GM19452 (cell line): Measurements from ENCODE around the gene NEMP2.
"Not testable (repeated sequence)": the region's sequence is repeated elsewhere in the genome, so short reads cannot be mapped to it uniquely, and the experiment has no call there.

Experiments
- ATAC-seq: cut with Tn5 transposase; IDR thresholded peaks from one replicate; pipeline ENCODE4 v1.9.1; 2021; ENCODE audit not compliant: unreplicated experiment

Gene NEMP2

DNA sequence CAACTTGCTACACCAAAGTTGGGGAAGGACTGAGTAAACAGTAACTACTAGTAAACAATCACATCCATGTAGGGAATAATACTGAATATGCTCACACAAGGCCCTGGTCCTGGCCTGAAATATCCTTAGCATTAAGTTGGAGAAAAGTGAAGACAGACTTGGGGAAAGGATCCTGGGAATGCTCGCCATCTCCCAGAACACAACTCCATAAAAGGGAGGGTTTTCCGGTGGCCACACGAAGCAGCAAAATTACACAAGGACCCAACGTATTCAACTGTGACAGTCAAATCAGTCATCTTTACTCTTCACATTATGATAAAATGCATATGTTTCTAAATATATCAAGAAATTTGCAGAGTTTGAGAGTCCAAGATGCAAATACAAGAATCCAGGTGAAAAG lies 7.3 kb downstream of the NEMP2 start:
- ATAC-seq = no peak

GRCh38 chr2:190526105-190526750 lies 8.3 kb downstream of the NEMP2 start:
- no peak for ATAC-seq

- ATAC-seq = no peak
Measured at GRCh38 chr2:190524928-190525327, 9.6 kb downstream of the NEMP2 start.

DNA sequence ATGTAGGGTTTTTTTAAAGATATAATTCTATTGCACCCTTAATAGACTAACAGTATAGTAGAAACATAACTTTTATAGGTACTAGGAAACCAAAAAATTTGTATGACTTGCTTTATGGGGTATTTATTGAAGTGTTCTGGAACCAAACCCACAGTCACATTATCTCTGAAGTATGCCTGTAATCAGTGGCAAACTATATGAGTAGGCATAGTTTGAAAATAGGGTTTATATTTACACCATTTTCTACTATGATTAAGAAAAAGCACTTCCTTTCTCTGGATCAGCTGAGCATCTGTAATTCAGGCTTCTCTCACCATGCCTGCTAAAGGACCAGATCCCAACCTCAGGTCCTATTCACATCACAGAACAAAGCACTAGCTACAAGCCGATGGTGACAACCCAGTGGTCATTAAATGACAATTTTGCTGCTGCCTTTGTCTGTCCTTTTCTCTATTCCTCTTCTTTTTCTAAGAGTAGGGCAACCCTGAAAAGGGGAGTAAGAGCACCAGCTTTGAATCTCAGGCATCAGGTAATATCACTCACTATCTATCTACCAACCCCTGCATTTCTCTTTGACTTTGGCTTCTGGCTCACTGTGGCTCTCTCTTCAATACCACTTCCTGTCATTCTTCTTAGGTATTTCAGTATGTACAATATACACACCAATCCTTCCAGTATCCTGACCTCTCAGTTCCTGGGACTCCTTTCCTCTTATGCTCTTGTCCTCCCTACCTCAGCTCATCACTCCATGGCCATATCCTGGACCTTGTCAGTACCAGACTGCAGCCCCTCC lies 14.4 kb downstream of the NEMP2 start:
- ATAC-seq = no peak

DNA sequence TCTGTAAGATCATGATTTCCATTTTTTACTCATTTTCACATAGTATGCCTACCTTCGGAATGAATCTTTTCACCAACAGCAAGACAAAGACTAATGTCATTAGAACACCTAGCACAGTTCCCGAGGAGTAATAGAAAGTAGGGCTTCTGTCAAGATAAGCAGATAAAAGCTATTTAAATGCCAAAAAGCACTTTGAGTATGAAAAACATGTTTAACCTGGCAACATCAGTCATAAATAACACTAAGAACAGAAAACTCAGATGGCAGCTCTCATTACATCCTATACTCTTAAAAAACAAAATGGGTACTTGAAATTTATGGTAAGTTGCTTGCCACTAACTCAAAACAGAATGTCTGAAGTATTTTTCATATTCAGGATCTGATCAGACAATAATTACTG lies 17.1 kb downstream of the NEMP2 start:
- no peak for ATAC-seq

DNA sequence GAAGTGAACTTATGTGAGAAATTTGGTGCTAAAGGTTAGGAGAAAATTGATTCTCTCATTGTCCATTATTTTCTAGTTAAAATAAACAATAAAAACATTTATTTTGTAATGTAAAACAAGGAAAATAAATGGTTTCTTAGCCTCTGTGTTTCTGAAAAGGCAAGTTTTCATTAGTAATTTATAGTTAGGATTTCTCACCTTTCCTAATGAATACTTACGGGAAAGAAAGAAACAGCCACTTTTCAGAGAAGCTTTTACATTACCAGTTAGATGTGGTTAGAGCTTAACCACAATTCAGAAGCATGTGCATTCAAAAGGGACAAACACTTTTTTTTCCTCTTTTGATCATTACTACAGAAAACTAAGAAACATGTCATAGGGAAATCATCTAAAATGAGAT lies 18.8 kb downstream of the NEMP2 start:
- no peak for ATAC-seq

- no peak for ATAC-seq
Measured at GRCh38 chr2:190514676-190515075, 19.8 kb downstream of the NEMP2 start.

GRCh38 chr2:190513877-190514276 lies 20.6 kb downstream of the NEMP2 start:
- no peak for ATAC-seq

DNA sequence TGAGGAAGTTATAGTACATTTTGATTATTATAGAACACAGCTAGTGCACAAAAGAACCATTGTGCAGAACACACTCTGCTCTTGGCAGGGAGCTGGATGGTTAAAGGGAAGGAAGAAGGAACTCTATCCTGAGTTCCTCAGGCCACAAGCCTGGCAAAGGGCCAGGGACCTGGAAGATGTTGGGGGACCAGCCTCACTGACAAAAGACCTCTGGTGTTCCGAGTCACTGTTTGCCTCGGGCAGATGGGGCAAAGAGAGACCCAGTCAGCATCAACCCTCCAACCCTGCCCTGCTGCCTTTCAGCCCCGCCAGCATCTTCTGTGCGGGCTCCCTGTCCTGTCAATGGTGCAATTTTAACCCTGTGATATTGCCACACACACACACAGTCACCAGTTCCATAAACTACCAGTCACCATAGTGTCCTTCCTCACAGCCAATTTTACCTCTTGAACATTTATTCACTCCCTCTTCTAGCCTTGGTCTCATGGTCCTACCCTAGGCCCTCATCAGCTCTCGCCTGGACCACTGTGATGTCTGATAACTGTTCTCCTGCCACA lies 21.9 kb downstream of the NEMP2 start:
- no peak for ATAC-seq

DNA sequence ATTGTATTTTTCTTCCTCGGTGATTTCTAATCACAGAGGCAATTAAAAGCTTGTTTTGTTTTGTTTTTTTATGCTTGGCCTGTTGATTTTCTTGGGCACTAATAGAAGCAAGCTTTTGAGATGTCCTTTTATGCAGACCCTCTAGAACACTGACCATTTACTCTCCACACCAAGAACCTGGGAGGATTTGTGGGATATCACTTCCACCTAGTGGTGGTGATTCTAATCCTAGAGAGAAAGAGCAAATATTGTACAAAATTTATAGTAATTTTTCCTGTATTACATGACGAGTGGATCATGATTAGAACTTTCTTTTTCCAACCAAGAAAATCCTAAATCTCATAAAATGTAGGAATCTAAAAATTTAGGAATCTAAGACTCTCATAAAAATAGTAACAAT lies 23.4 kb downstream of the NEMP2 start:
- no peak for ATAC-seq

- not testable (repeated sequence) for ATAC-seq
Measured at GRCh38 chr2:190509895-190510294, 24.6 kb downstream of the NEMP2 start.

DNA sequence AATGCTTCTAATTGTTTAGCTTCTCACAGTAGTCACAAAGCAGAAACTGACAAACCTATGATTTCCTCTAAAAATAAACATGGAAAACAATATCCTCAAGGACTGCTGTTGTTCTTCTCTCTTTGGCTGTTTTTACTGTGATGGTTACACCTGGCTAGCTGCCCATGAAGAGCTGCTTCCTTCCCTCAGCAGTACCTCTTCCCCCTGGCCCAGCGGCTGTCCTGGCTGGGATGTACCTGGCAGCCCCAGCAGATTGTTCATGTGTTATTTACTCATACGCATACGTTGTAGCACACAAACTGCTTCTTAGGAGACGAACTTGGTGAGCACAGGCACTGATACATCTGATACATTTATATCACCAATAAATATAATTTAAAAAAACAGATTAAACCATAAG lies 27.4 kb downstream of the NEMP2 start:
- ATAC-seq = no peak

DNA sequence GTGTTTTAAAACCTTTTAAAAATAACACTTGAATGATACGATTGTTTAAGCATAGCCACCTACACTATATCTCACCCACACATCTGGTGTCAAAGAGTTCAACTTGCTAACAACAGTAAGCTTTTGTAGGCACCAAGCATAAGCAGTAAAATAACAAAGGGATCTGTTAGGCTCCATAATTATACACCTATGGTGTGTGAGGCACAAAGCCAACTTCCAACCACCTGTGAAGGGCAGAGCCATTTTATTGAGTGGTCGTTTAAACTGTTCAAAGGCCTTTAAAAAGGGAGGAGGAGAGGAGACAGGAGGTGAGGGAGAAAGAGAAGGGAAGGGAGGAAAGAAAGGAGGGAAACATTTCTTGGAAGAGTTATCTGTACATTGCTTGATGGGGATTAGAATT lies 27.9 kb downstream of the NEMP2 start:
- no peak for ATAC-seq

- ATAC-seq = no peak
Measured at GRCh38 chr2:190505696-190506095, 28.8 kb downstream of the NEMP2 start.

- ATAC-seq = no peak
Measured at GRCh38 chr2:190504912-190505311, 29.6 kb downstream of the NEMP2 start.

GRCh38 chr2:190503088-190503487 lies 31.4 kb downstream of the NEMP2 start:
- no peak for ATAC-seq

DNA sequence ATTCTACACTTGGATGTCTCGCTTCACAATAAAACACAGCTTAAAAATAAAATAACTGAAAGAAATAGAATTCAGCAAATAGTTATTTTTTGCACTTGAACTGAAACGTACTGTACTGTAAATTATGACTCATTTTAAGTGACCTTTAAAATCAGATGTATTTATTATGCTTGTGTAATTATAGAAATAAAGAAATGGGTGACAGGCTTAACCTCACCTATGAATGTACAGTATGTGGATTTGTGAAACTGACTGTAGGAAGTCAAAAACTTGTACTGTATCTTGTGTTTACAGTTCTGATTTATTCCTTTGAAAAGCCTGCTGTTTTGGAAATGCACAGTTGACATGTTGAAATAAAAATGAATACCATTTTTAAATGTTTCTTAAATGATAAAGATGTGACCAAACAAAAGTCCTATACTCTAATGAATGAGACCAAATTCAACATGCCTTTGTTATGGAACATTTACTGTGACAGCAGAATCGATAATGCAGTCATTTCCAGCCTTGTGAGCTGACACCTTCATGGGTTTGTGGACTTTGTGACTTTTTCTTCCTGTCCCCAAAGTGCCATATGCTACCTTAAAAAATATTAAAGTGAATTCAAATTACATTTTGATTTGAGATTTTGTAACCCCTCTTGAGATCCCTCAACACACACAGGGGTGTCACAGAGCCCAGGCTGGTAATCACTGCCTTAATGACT lies 32.7 kb downstream of the NEMP2 start:
- ATAC-seq = no peak

DNA sequence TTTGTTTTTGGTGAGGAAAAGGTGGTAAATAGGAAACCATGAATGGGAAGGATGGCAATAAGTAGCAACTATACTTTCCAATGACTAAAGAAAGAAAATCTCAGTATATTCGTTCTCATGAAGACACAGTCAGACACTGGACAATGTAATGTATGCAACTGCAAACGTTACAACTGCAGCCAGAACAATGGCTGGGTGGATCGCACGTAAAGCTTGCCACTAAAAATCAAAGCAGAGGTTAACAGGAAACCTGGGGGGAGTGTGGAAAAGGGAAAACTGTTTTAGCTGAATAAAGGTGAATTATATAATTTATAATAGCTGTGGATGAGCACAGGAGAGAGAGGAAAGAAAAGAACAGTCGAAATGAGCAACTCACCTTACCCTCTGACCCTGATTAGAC lies 33.3 kb downstream of the NEMP2 start:
- ATAC-seq = no peak

GRCh38 chr2:190500054-190500502 lies 34.4 kb downstream of the NEMP2 start:
- ATAC-seq = no peak

GRCh38 chr2:190499273-190499672 lies 35.2 kb downstream of the NEMP2 start:
- ATAC-seq = no peak

- no peak for ATAC-seq
Measured at GRCh38 chr2:190497428-190497827, 37.1 kb downstream of the NEMP2 start.
